GM20000 (cell line): Measurements from ENCODE around the gene RELL2.

Experiments used
- DNase-seq: peaks from one replicate; pipeline ENCODE4 v3.0.0; 2012; ENCODE audit warnings: low spot score
- TF ChIP-seq, protein P1 (sequence below): IDR thresholded peaks from 2 replicates; pipeline ENCODE4 v1.5.1; 2012; ENCODE audit warnings: mild to moderate bottlenecking, control low read depth; ENCODE audit errors: extremely low read depth, missing control alignments

RELL2 gene

DNA sequence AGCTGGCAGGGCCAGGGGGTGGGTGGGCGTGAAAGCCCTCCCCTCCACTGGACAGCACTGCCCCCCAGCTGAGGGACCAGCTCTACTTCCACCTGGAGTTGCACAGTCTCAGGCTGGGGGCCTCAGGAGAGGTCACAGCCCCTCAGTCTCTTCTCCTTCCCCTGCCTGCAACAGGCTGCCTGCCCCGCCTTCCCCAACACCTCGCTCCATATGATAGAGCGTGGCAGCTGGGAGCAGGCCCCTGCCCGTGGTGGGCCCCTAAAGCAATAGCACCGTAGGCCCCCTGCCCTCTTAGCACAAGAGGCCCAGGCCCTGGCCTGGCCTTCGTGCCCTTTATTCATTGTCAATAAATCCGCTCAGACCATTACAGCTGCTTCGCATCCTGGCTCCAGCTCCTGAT lies 3.9 kb downstream of the RELL2 start:
- TF ChIP-seq, protein P1, sequence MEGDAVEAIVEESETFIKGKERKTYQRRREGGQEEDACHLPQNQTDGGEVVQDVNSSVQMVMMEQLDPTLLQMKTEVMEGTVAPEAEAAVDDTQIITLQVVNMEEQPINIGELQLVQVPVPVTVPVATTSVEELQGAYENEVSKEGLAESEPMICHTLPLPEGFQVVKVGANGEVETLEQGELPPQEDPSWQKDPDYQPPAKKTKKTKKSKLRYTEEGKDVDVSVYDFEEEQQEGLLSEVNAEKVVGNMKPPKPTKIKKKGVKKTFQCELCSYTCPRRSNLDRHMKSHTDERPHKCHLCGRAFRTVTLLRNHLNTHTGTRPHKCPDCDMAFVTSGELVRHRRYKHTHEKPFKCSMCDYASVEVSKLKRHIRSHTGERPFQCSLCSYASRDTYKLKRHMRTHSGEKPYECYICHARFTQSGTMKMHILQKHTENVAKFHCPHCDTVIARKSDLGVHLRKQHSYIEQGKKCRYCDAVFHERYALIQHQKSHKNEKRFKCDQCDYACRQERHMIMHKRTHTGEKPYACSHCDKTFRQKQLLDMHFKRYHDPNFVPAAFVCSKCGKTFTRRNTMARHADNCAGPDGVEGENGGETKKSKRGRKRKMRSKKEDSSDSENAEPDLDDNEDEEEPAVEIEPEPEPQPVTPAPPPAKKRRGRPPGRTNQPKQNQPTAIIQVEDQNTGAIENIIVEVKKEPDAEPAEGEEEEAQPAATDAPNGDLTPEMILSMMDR: no peak
- no peak for DNase-seq

DNA sequence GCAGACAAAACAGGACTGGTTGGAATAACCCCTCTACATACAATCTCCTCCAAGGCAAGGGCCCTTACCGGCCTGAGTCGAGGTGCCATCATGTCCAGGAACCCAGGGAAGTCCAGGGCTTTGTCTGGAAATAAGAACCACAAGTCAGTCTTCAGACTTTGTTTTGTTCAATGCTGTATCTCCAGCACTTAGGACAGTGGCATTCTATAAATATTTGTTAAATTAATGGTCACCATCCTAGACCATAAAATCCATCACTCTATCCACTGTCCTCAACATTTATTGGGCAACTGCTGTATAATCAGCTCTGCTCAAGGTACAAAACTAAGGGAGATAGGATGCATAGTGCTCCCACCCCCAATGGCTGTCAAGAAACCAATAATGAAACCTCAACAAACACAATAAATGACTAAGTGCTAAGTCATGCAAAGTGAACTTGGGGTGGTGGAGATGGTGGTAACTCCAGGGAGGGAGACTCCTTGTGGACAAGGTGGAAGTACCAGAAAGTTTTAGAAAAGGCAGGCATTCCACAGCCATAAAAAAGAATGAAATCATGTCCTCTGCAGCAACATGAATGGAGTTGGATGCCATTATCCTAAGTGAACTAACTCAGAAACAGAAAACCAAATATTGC lies 5.0 kb downstream of the RELL2 start:
- peak; percentile 56 for DNase-seq
- TF ChIP-seq, protein P1: no peak

DNA sequence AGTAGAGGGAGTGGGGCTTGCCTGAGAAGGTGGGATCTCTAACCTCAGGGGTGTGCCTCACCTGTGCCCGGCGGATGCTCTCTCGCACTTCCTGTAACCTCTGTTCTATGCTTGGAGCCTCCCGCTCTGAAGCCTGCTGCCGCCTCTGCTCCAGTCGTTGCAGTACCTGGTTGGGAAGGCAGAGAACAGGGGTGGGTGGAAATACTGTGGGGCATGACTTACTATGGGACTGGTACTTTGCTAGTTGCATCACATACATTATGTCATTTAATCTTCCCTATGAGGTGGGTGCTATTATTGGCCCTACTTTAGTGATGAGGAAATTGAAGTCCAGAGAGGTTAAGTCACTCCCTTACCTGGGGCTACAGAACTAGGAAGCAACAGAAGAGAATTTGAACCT lies 9.2 kb downstream of the RELL2 start:
- TF ChIP-seq, protein P1: no peak
- no peak for DNase-seq

DNA sequence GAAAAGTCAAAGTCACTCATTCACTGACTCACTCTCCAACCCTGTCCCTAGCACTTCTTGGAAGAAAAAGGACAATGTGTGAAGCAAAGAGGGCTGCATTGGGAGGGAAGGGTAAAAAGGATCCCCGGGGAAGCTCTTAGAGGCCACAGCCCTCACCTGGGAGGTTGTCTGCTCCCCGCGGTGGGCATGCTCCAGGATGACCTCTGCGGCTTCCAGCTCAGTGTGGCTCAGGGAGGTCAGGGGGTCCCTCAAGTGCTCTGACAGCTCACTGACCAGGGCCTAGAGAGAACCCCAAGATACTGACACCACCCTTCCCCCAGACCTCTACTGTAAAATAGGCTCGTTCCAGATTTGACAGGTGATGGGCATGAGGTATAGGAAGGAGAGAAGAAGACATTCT lies 10.4 kb downstream of the RELL2 start:
- no peak for DNase-seq
- TF ChIP-seq, protein P1: no peak

DNA sequence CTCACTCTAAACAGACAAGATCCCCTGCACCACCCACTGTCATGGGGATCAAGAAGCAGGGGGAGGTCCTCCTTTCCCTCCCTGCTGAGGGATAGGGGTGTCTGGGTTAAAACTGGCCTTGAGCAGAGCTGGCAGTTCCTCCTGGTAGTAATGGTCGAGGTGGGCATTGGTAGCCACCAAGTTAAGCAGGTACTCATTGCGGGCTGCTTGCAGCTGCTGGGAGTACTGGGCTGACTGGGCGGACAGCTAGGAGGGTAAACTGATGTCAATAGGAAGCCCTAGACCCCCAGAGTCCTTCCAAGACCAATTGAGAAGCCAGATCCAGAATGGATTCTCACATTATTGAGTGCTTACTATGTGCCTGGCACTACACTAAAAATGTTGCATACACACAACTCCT lies 11.1 kb downstream of the RELL2 start:
- TF ChIP-seq, protein P1: no peak
- no peak for DNase-seq

DNA sequence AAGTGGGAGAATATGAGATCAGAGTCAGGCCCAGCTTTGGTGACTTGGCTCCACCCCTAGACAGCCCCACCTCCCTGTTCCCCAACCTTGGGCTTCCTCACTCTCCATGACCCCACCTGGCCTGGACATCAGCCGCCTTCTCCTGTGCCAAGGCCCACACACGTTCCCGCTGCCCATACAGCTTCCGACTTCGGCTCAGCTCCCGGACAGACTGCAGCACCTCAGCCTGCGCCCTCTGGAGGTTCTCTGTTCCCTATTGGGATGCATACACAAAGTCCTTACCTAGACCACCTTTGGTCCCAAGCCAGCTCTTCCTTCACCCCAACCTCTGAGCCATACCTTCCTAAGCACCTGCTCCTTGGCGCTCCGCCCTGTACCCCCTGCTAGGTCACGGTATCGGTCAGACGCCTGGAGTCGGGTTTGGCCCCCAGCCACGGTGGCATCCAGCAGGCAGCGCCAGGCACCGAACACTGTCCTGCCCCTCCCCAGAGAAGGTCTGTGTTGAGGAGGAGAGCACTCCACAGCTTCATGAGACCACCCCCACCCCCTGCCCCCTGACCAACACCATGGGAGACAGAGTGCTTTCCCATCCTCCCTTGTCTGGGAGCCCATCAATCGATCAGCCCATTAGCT lies 12.4 kb downstream of the RELL2 start:
- TF ChIP-seq, protein P1: no peak
- DNase-seq: no peak

DNA sequence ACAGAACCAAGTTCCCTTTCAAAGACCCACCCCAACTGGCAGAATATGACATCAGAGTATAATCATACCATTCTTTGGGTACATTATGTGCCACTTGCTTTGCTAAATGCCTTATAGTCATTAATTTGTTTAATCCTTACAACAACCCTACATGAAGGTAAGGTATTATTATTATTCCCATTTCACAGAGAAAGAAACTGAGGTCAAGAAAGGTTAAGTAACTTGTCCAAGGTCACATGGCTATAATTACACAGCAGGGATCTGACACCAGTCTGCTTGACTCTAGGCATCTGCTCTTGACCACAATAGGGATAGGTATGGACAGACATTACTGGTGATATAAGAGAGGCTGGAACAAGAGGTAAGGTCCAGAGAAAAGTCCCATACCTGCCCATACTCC lies 13.2 kb downstream of the RELL2 start:
- TF ChIP-seq, protein P1: no peak
- no peak for DNase-seq
